T-cell (primary cell): ENCODE measurements around the gene TCP11. TPM values are rescaled to one million over a fixed set of nuclear protein-coding genes. Genes with fewer than 3 reads are reported as not detected.

Experiments used
- ATAC-seq, 4 experiments: fragments of 200-7000 bp in 3 of 4; fragments of 150-1000 bp in 1 of 4; cut with Tn5 transposase; replicated peaks in 1 of 4; 1 replicate in 3 of 4; 2 replicates in 1 of 4; pipeline ENCODE4 v1.10.0; 2021; ENCODE audit warnings: moderate library complexity in 3 of 4, mild to moderate bottlenecking in 2 of 4, moderate number of reproducible peaks in 1 of 4
- CTCF ChIA-PET, 2 donors: fragments of 300-600 bp; sonication (Branson Sonifier 250); formaldehyde crosslinking; loops; one replicate each; lab custom pipeline; 2022; ENCODE audit warnings: antibody characterized with exemption in 2 of 2; lab: Charles Lee
- POLR2A ChIA-PET, 2 donors: fragments of 300-600 bp; sonication (Branson Sonifier 250); formaldehyde crosslinking; loops; one replicate each; lab custom pipeline; 2022; ENCODE audit warnings: antibody characterized with exemption in 2 of 2; lab: Charles Lee
- DNase-seq, 35 experiments: peaks; one replicate each; pipeline versions ENCODE4 v3.0.0 to v3.0.0-alpha.2; 2013 to 2023
- H3K27ac ChIP-seq: one replicate; pipeline ENCODE4 v1.5.1; 2013; ENCODE audit warnings: low read length
- H3K27me3 ChIP-seq, 2 experiments: replicated peaks in 1 of 2; 1 replicate in 1 of 2; 2 replicates in 1 of 2; pipeline versions ENCODE4 v1.6.1 to v1.7.0; 2013; ENCODE audit warnings: low read length in 1 of 2, mixed read lengths in 1 of 2; ENCODE audit not compliant: control insufficient read depth in 2 of 2, insufficient read depth in 2 of 2; ENCODE audit errors: extremely low read depth in 1 of 2
- H3K36me3 ChIP-seq, 2 donors: 1 replicate in 1 of 2; 2 replicates in 1 of 2; pipeline versions ENCODE4 v1.6.1 to v1.7.0; 2013; ENCODE audit warnings: low read length in 1 of 2; ENCODE audit not compliant: control insufficient read depth in 2 of 2, insufficient read depth in 1 of 2; ENCODE audit errors: extremely low read depth in 1 of 2
- H3K4me1 ChIP-seq, 2 experiments: 1 replicate in 1 of 2; 2 replicates in 1 of 2; pipeline versions ENCODE4 v1.6.1 to v1.7.0; 2013; ENCODE audit warnings: low read length in 2 of 2, mixed read lengths in 1 of 2; ENCODE audit not compliant: insufficient read depth in 2 of 2, control insufficient read depth in 1 of 2; ENCODE audit errors: extremely low read depth in 1 of 2
- H3K4me3 ChIP-seq, 2 donors: 1 replicate in 1 of 2; 2 replicates in 1 of 2; pipeline versions ENCODE4 v1.5.1 to v1.7.0; 2013; ENCODE audit warnings: mild to moderate bottlenecking in 2 of 2, low read length in 1 of 2, moderate library complexity in 1 of 2; ENCODE audit not compliant: control insufficient read depth in 1 of 2; ENCODE audit errors: extremely low read depth in 1 of 2
- H3K9me3 ChIP-seq: 2 replicates; pipeline ENCODE4 v1.7.0; 2013
- H3K27ac Mint-ChIP-seq, 2 donors: one replicate each; pipeline ENCODE4 v1.8.0; 2020 to 2021; ENCODE audit warnings: mild to moderate bottlenecking in 2 of 2, mixed read lengths in 2 of 2
- H3K27me3 Mint-ChIP-seq, 2 donors: one replicate each; pipeline ENCODE4 v1.8.0; 2021 to 2022; ENCODE audit warnings: mixed read lengths in 2 of 2
- H3K36me3 Mint-ChIP-seq: one replicate; pipeline ENCODE4 v1.8.0; 2021; ENCODE audit warnings: mixed read lengths
- H3K4me1 Mint-ChIP-seq, 3 donors: one replicate each; pipeline ENCODE4 v1.8.0; 2020 to 2022; ENCODE audit warnings: mixed read lengths in 3 of 3, mild to moderate bottlenecking in 1 of 3
- H3K4me3 Mint-ChIP-seq, 3 donors: one replicate each; pipeline ENCODE4 v1.8.0; 2020 to 2022; ENCODE audit warnings: mild to moderate bottlenecking in 3 of 3, mixed read lengths in 3 of 3, moderate library complexity in 3 of 3
- H3K9me3 Mint-ChIP-seq, 3 donors: one replicate each; pipeline ENCODE4 v1.8.0; 2020 to 2022; ENCODE audit warnings: mixed read lengths in 3 of 3
- WGBS: methylation state at CpG from one replicate; pipeline ENCODE4 v1.1.5; 2013; ENCODE audit warnings: missing lambda C conversion rate; ENCODE audit not compliant: insufficient coverage; 5-methylcytosine and 5-hydroxymethylcytosine counted together
- total RNA-seq, 35 experiments: library from RNA in 6 of 35; stranded (reverse) in 6 of 35; fragments of 120-200 nt in 1 of 35; gene quantifications; one replicate each; pipeline versions ENCODE4 v1.2.1 to v1.2.4 and lab custom pipeline; 2013 to 2026

TCP11 gene
- total RNA-seq, 5 donors from 2014 or later (not counting 1 experiment from before 2014, with no cell fraction given) = not detected

DNA sequence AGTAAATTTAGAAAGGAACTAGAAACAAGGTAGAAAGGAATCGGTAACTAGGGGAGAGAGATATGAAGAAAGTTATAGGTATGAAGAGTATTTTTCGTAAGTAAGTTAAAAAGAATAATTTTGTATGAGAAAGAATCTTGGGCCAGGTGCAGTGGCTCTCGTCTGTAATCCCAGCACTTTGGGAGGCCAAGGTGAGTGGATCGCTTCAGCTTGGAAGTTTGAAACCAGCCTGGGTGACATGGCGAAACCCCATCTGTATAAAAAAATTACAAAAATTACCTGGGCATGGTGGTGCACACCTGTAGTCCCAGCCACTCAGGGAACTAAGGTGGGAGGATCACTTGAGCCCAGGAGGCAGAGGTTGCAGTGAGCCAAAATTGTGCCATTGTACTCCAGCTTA lies 42.0 kb downstream of the TCP11 start:
- ChIA-PET CTCF (interaction anchor here in 1 of 2 donors (0.7 kb wide), 1 partner anchor 1244 kb away, joined by 3 read pairs; no protein-coding TSS in a partner anchor), POLR2A (no interaction called here)
- Mint-ChIP-seq H3K27me3 (no peaks in the 10 kb centered on the region), H3K9me3 (peaks cover 0 to 3% (median 0%) of the 10 kb centered on the region in 3 donors), H3K36me3 (no peaks in the 10 kb centered on the region), H3K4me3 (no peak overlapping the region), H3K4me1 (no peaks in the 10 kb centered on the region), H3K27ac (no peak overlapping the region)
- H3K4me1 ChIP-seq = no peaks in the 10 kb centered on the region
- no peak overlapping the region for H3K4me3 ChIP-seq
- no peaks in the 10 kb centered on the region for H3K27me3 ChIP-seq
- no peak for ATAC-seq
- H3K36me3 ChIP-seq = no peaks in the 10 kb centered on the region
- no peak overlapping the region for H3K27ac ChIP-seq
- H3K9me3 ChIP-seq = no peaks in the 10 kb centered on the region
- DNase-seq = no peak
- 80% methylated on average over 1 of the region's 5 CpGs for WGBS

- Histone ChIP-seq H3K4me3 (no peak overlapping the region), H3K9me3 (no peaks in the 10 kb centered on the region), H3K27ac (no peak overlapping the region), H3K27me3 (no peaks in the 10 kb centered on the region), H3K36me3 (no peaks in the 10 kb centered on the region), H3K4me1 (no peaks in the 10 kb centered on the region)
- H3K4me1 Mint-ChIP-seq = no peaks in the 10 kb centered on the region
- DNase-seq (no peak), ATAC-seq (no peak)
- ChIA-PET CTCF (no interaction called here), POLR2A (interaction anchor here in 1 of 2 donors (0.6 kb wide), 1 partner anchor 499 kb away, joined by 5 read pairs; no protein-coding TSS in a partner anchor)
- H3K36me3 Mint-ChIP-seq = peaks cover 7% of the 10 kb centered on the region
- H3K27me3 Mint-ChIP-seq = no peaks in the 10 kb centered on the region
- no peak overlapping the region for H3K27ac Mint-ChIP-seq
- no peaks in the 10 kb centered on the region for H3K9me3 Mint-ChIP-seq
- WGBS = 86% methylated on average over 1 of the region's 4 CpGs
- H3K4me3 Mint-ChIP-seq = no peak overlapping the region
Measured at GRCh38 chr6:35096129-35096862, 44.8 kb downstream of the TCP11 start.

- no peak for DNase-seq
- Mint-ChIP-seq H3K9me3 (no peaks in the 10 kb centered on the region), H3K27ac (no peak overlapping the region), H3K4me1 (no peaks in the 10 kb centered on the region), H3K27me3 (no peaks in the 10 kb centered on the region), H3K4me3 (no peak overlapping the region), H3K36me3 (peaks cover 24% of the 10 kb centered on the region)
- peaks cover under 1 to 2% of the 10 kb centered on the region in 2 donors for H3K36me3 ChIP-seq
- no peaks in the 10 kb centered on the region for H3K4me1 ChIP-seq
- no peak overlapping the region for H3K27ac ChIP-seq
- WGBS = no CpG with 5 or more reads among the region's 4 CpGs
- no peaks in the 10 kb centered on the region for H3K9me3 ChIP-seq
- ChIA-PET CTCF (no interaction called here), POLR2A (no interaction called here)
- H3K4me3 ChIP-seq = no peak overlapping the region
- no peak for ATAC-seq
- no peaks in the 10 kb centered on the region for H3K27me3 ChIP-seq
Measured at GRCh38 chr6:35094183-35094582, 47.0 kb downstream of the TCP11 start.

GRCh38 chr6:35093783-35094182 lies 47.4 kb downstream of the TCP11 start:
- Mint-ChIP-seq H3K4me3 (no peak overlapping the region), H3K9me3 (no peaks in the 10 kb centered on the region), H3K4me1 (no peaks in the 10 kb centered on the region), H3K36me3 (peaks cover 27% of the 10 kb centered on the region), H3K27me3 (no peaks in the 10 kb centered on the region), H3K27ac (no peak overlapping the region)
- ChIA-PET POLR2A (no interaction called here), CTCF (no interaction called here)
- ATAC-seq (no peak), DNase-seq (no peak)
- Histone ChIP-seq H3K4me3 (no peak overlapping the region), H3K4me1 (no peaks in the 10 kb centered on the region), H3K27me3 (no peaks in the 10 kb centered on the region), H3K27ac (no peak overlapping the region), H3K36me3 (peaks cover 3% of the 10 kb centered on the region in 2 donors), H3K9me3 (no peaks in the 10 kb centered on the region)
- WGBS = 93% methylated on average over 3 of the region's 6 CpGs

- H3K9me3 ChIP-seq = no peaks in the 10 kb centered on the region
- Mint-ChIP-seq H3K27ac (no peak overlapping the region), H3K27me3 (no peaks in the 10 kb centered on the region), H3K9me3 (no peaks in the 10 kb centered on the region), H3K36me3 (peaks cover 32% of the 10 kb centered on the region), H3K4me1 (no peaks in the 10 kb centered on the region), H3K4me3 (no peak overlapping the region)
- DNase-seq (no peak), ATAC-seq (no peak)
- H3K4me1 ChIP-seq = no peaks in the 10 kb centered on the region
- POLR2A ChIA-PET = no interaction called here
- H3K36me3 ChIP-seq = peaks cover 3% of the 10 kb centered on the region in 2 donors
- H3K27me3 ChIP-seq = no peaks in the 10 kb centered on the region
- no peak overlapping the region for H3K4me3 ChIP-seq
- CTCF ChIA-PET = no interaction called here
- H3K27ac ChIP-seq = no peak overlapping the region
- no CpG with 5 or more reads among the region's 5 CpGs for WGBS
Measured at GRCh38 chr6:35093118-35093445, 48.1 kb downstream of the TCP11 start.

DNA sequence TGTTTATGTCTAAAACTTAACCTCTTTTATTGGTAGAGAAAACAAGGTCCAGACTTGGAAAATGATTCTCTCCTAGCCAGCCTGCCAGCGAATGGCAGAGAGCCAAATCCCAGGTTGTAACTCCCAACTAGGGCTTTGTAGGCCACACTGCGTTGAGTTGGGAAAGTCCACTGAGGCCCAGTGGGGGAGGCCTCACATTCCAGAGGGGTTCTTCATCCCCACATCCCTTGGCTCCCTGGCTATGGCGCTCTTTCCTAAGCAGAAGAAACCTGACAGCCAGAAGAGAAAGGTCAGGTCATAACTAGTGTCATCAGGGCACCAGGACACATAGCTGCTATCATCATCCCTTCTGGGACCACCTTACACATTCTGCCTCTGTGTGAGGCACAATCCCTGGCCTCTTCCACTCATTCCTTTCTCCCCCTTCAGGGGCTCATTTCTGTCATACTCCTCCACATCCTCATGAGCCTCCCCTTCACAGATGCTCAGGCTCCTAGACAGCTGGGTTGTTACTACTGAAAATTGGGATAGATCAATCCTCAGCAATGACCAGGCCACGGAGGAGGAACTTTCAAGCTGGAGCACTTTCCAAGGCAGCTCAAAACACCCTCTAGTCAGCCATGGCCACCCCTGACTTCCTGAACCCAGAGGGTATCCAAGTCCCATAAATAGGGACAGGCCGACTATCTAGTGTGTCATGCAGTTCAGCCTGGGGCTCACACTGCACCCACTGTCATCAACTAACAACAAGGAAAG lies 48.6 kb downstream of the TCP11 start:
- H3K9me3 Mint-ChIP-seq = no peaks in the 10 kb centered on the region
- no peaks in the 10 kb centered on the region for H3K4me1 Mint-ChIP-seq
- no peak overlapping the region for H3K4me3 Mint-ChIP-seq
- no peak overlapping the region for H3K27ac ChIP-seq
- H3K27ac Mint-ChIP-seq = no peak overlapping the region
- H3K36me3 Mint-ChIP-seq = peaks cover 37% of the 10 kb centered on the region
- no peak overlapping the region for H3K4me3 ChIP-seq
- H3K4me1 ChIP-seq = no peaks in the 10 kb centered on the region
- CTCF ChIA-PET = no interaction called here
- DNase-seq = no peak
- H3K9me3 ChIP-seq = no peaks in the 10 kb centered on the region
- no peaks in the 10 kb centered on the region for H3K27me3 Mint-ChIP-seq
- 76% methylated on average over 5 of the region's 5 CpGs for WGBS
- ATAC-seq = no peak
- peaks cover 3 to 4% of the 10 kb centered on the region in 2 donors for H3K36me3 ChIP-seq
- no peaks in the 10 kb centered on the region for H3K27me3 ChIP-seq
- POLR2A ChIA-PET = no interaction called here
